Stimulated activated CD4-positive, alpha-beta T cell treated with anti-CD3 and anti-CD28 coated beads, Interleukin-4, amount 100 ng/mL, for 1 hour (primary cell): Measurements from ENCODE around the gene PLA2G10.
"Not testable (repeated sequence)": the region's sequence is repeated elsewhere in the genome, so short reads cannot be mapped to it uniquely, and the experiment has no call there.

ENCODE experiments used
- DNase-seq: peaks from one replicate; pipeline ENCODE4 v3.0.0-alpha.2; 2020

PLA2G10 gene, protein sequence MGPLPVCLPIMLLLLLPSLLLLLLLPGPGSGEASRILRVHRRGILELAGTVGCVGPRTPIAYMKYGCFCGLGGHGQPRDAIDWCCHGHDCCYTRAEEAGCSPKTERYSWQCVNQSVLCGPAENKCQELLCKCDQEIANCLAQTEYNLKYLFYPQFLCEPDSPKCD

GRCh38 chr16:14694129-14694528 lies at the start of gene PLA2G10:
Gene PLA2G10 (minus strand): TSS chr16:14694308. CDS start chr16:14694229, 79 bp downstream.
- DNase-seq: not testable (repeated sequence)

DNA sequence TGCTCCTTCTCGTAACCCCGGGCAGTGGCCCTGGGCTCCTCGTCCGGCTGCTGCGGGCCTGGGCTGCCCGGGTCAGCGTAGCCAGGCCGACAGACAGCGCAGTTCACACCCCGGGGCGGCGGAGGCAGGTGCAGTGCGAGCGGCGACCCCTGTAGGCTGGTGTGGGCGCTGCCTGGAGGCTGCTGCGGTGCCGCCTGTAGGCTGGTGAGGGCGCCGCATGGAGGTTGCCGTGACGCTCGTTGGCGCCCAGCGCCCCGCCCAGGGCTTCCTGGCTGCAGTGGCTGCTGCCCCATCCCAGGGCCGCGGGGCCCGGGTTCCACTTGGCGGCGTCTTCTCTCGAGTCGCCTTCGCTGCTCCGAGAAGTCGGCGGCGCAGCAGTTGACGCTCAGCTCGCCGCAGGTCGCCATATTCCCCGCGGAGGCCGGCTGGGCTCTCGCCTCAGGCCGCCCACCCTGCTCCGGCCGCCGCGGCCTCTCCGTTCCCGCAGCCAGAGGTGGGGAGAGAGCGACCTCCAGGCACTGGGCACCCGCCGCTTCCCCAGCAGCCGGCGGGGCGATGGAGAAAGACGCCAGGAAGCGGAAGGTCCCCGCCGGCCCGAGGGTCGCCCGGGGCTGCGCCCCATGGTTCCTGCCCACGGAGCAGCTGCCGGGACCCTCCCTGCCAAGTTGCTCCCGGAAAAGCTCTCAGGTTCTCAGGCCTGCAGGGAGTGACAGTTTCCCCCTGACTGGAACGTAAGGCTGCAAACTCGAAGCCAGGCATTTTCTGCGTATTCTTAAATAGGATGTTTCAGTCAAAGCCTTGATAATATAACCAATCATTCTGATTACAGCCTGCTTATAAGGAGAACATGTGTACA lies 48.4 kb upstream of the PLA2G10 start, which contains the start of gene NPIPA2:
TSS of gene NPIPA2 (plus strand) at position 261 of the 856 bp plus-strand sequence. CDS start 5,533 bp downstream, outside the sequence.
- not testable (repeated sequence) for DNase-seq

DNA sequence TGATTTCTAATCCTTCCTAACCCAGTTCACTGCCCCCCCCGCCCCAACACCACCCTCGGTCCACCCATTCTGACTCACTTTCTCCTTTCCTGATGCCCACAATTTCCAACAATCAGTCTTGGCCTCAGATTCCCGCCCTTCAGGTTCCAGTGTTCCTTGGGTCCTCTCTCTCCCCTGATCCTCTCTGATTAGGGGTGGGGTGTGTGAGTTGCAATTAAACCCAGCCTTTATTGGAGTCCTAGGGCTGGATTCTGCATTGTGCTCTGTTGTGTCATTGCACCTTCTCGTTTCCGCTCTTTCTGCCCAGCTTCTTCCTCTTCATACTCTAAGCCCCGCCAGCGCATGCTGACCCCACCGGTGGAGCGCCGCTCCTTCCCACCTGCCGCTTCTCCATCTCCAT lies 47.7 kb upstream of the PLA2G10 start:
- not testable (repeated sequence) for DNase-seq

- DNase-seq: not testable (repeated sequence)
Measured at GRCh38 chr16:14740832-14741385, 46.8 kb upstream of the PLA2G10 start.

- DNase-seq: not testable (repeated sequence)
Measured at GRCh38 chr16:14733233-14733632, 39.1 kb upstream of the PLA2G10 start.

DNA sequence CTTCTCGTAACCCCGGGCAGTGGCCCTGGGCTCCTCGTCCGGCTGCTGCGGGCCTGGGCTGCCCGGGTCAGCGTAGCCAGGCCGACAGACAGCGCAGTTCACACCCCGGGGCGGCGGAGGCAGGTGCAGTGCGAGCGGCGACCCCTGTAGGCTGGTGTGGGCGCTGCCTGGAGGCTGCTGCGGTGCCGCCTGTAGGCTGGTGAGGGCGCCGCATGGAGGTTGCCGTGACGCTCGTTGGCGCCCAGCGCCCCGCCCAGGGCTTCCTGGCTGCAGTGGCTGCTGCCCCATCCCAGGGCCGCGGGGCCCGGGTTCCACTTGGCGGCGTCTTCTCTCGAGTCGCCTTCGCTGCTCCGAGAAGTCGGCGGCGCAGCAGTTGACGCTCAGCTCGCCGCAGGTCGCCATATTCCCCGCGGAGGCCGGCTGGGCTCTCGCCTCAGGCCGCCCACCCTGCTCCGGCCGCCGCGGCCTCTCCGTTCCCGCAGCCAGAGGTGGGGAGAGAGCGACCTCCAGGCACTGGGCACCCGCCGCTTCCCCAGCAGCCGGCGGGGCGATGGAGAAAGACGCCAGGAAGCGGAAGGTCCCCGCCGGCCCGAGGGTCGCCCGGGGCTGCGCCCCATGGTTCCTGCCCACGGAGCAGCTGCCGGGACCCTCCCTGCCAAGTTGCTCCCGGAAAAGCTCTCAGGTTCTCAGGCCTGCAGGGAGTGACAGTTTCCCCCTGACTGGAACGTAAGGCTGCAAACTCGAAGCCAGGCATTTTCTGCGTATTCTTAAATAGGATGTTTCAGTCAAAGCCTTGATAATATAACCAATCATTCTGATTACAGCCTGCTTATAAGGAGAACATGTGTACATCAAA lies 9.3 kb upstream of the PLA2G10 start, which contains the start of gene NPIPA3:
TSS of gene NPIPA3 (plus strand) at position 256 of the 856 bp plus-strand sequence. CDS start 5,533 bp downstream, outside the sequence.
- not testable (repeated sequence) for DNase-seq

DNA sequence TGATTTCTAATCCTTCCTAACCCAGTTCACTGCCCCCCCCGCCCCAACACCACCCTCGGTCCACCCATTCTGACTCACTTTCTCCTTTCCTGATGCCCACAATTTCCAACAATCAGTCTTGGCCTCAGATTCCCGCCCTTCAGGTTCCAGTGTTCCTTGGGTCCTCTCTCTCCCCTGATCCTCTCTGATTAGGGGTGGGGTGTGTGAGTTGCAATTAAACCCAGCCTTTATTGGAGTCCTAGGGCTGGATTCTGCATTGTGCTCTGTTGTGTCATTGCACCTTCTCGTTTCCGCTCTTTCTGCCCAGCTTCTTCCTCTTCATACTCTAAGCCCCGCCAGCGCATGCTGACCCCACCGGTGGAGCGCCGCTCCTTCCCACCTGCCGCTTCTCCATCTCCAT lies 8.6 kb upstream of the PLA2G10 start:
- not testable (repeated sequence) for DNase-seq

DNA sequence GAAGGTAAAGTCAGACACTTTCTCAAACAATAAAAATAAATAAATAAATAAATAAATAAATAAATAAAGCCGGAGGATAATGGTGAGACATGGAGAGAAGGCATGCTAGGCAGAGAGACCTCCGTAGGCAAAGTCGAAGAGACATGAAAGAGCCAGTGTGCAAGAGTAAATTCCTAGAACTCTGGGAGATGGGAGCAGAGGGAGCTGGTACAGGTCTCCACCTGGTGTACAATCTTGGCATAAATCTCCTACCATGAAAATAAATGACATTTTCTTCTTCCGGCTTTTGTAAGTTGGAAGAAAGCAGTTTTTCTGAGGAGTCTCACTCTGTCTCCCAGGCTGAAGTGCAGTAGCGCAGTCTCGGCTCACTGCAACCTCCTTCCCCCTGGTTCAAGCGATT lies 7.8 kb upstream of the PLA2G10 start:
- DNase-seq: not testable (repeated sequence)

DNA sequence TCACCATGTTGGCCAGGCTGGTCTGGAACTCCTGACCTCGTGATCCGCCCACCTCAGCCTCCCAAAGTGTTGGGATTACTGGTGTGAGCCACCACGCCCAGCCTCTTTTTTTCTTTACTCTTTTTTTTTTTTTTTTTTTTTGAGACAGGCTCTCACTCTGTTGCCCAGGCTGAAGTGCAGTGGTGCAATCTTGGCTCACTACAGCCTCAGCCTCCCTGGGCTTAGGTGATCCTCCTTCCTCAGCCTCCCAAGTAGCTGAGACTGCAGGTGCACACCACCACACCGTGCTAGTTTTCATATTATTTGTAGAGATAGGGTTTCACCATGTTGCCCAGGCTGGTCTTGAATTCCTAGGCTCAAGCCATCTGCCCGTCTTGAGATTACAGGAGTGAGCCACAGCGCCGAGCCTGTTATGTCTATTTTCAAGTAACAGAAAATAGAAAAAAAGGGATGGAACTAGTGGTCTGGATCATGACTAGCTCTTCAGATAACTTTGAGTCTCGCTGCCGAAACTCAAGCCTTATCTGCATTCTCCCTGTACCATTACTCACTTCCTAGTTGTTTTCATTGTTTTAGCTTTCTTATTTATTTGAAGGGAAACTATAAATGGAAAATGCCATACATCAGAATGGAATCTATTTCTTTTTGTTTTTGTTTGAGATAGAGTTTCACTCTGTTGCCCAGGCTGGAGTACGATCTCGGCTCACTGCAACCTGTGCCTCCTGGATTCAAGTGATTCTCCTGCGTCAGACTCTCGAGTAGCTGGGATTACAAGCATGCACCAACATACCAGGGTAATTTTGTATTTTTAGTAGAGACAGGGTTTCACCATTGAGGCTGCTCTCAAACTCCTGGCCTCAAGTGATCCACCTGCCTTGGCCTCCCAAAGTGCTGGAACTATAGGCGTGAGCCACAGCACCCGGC lies 8.0 kb downstream of the PLA2G10 start:
- not testable (repeated sequence) for DNase-seq

DNA sequence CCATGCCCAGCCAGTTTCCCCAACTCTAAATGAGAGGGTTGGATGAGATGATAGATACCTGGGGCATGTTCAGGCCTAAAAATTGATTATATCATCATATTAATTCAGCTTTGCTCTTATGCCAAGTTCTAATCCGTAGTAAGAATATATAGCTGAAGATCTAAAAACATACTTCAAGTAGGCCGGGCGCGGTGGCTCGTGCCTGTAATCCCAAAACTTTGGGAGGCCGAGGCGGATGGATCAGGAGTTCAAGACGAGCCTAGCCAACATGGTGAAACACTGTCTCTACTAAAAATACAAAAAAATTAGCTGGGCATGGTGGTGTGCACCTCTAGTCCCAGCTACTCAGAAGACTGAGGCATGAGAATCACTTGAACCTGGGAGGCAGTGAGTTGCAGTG lies 12.0 kb downstream of the PLA2G10 start:
- DNase-seq: no peak

DNA sequence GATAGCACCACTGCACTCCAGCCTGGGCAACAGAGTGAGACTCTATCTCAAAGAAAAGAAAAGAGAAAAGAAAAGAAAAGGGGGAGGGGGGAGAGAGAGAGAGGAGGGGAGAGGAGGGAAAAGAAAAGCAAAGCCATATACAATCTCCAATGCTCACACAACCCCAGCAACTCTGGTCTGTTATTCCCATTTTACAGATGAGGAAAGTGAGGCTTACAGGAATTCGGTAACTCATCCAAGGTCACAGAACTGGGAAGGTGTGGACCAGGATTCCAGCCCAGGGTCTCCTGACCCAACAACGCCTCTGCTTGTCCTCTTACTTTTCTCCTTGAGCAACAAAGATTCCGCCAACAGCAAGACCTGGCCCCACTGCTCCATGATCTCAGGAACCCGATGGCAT lies 13.0 kb downstream of the PLA2G10 start:
- DNase-seq: no peak

- DNase-seq: not testable (repeated sequence)
Measured at GRCh38 chr16:14680396-14680795, 13.7 kb downstream of the PLA2G10 start.

DNA sequence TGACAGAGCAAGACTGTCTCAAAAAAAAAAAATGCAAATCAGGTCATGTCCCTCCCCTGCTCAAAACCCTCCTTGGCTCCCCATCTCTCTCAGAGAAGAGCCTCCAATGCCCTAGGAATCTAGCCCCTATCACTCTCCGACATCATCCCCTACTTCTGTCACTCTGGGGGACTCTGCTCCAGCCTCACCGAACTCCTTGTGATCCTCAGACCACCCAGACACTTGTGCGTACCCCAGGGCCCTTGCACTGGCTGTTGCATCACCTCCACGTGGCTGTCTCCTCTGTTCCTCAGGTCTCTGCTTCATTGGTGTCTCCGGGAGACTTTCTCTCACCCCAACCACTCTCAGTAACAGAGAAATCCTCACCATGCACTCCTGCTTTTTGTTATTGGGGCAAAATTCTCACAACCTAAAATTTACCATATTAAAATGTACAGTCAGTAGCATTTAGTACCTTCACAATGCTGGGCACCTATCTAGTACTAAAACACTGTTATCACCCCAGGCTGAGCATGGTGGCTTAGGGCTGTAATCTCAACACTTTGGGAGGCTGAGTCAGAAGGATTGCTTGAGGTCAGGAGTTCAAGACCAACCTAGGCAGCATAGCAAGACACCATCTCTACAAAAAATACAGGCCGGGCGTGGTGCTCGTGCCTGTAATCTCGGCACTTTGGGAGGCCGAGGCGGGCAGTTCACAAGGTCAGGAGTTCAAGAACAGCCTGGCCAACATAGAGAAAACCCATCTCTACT lies 15.2 kb downstream of the PLA2G10 start:
- no peak for DNase-seq

GRCh38 chr16:14677627-14678026 lies 16.5 kb downstream of the PLA2G10 start:
- no peak for DNase-seq

- DNase-seq: no peak
Measured at GRCh38 chr16:14676633-14677032, 17.5 kb downstream of the PLA2G10 start.

- no peak for DNase-seq
Measured at GRCh38 chr16:14672403-14672971, 21.6 kb downstream of the PLA2G10 start.

- DNase-seq: no peak
Measured at GRCh38 chr16:14669776-14670175, 24.3 kb downstream of the PLA2G10 start.

GRCh38 chr16:14668556-14669223 lies 25.4 kb downstream of the PLA2G10 start:
- no peak for DNase-seq

- DNase-seq: no peak
Measured at GRCh38 chr16:14667347-14668266, 26.5 kb downstream of the PLA2G10 start.
